Measurements from ENCODE around the gene KRT84.

Gene KRT84

DNA sequence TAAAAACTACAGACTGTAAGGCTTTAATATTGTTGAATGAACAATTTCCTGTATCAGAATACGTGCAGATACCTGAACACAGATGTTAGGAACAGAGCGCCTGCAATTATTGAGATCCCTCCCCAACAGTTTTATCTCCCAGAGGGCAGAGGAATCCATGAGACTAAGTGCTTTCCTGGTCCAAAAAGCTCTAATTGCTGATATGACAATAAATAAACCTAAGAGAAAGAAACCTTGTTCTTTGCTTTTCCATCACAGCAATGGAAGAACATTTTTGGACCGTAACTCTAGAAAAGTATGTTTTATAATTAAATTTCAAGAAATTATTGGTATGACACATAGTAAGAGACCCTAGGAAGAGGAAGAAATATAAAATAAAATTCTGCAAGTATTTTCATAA lies 51.3 kb downstream of the KRT84 start:
- Histone ChIP-seq H3K9me3 (ENCODE audit: control insufficient read depth, low read length) (no peaks in the 10 kb centered on the region), H3K27ac (ENCODE audit: insufficient read depth, low read length, poor library complexity, severe bottlenecking) (no peak overlapping the region), H3K36me3 (ENCODE audit: control insufficient read depth, insufficient read depth, low read length) (no peaks in the 10 kb centered on the region), H3K4me1 (ENCODE audit: control insufficient read depth, insufficient read depth, low read length, poor library complexity, severe bottlenecking) (no peaks in the 10 kb centered on the region), H3K27me3 (replicated peaks; ENCODE audit: control insufficient read depth, insufficient read depth, low read length, poor library complexity, severe bottlenecking) (no peaks in the 10 kb centered on the region), H3K4me3 (ENCODE audit: insufficient read depth, low read depth, low read length, poor library complexity, severe bottlenecking) (no peak overlapping the region)
- DNase-seq, result no peak

DNA sequence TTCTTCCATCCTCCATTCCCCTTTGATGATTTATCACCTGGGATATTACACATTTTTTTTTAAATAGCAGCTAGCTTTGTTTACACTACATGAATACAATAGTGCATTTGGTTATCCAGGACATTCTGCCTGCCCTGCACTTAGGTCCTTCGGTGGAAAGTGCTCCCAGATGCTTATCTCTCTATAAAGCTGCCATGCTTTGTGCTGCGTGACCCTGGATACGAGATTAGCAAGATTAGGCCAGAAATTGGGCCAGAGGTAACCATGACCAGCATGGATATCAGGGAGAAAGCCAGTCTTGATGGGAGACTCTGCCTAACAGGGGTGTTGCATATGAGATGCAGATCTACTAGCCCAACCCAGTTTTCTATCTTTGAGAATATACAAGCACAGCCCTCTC lies 52.1 kb downstream of the KRT84 start:
- H3K27me3 ChIP-seq (replicated peaks; ENCODE audit: control insufficient read depth, insufficient read depth, low read length, poor library complexity, severe bottlenecking), result no peaks in the 10 kb centered on the region
- DNase-seq, result no peak
- no peaks in the 10 kb centered on the region for H3K4me1 ChIP-seq (ENCODE audit: control insufficient read depth, insufficient read depth, low read length, poor library complexity, severe bottlenecking)
- H3K9me3 ChIP-seq (ENCODE audit: control insufficient read depth, low read length), result no peaks in the 10 kb centered on the region
- H3K4me3 ChIP-seq (ENCODE audit: insufficient read depth, low read depth, low read length, poor library complexity, severe bottlenecking), result no peak overlapping the region
- H3K27ac ChIP-seq (ENCODE audit: insufficient read depth, low read length, poor library complexity, severe bottlenecking), result no peak overlapping the region
- no peaks in the 10 kb centered on the region for H3K36me3 ChIP-seq (ENCODE audit: control insufficient read depth, insufficient read depth, low read length)

- H3K27ac ChIP-seq (ENCODE audit: insufficient read depth, low read length, poor library complexity, severe bottlenecking), result no peak overlapping the region
- H3K27me3 ChIP-seq (replicated peaks; ENCODE audit: control insufficient read depth, insufficient read depth, low read length, poor library complexity, severe bottlenecking), result no peaks in the 10 kb centered on the region
- no peaks in the 10 kb centered on the region for H3K4me1 ChIP-seq (ENCODE audit: control insufficient read depth, insufficient read depth, low read length, poor library complexity, severe bottlenecking)
- H3K9me3 ChIP-seq (ENCODE audit: control insufficient read depth, low read length), result no peaks in the 10 kb centered on the region
- no peak for DNase-seq
- no peaks in the 10 kb centered on the region for H3K36me3 ChIP-seq (ENCODE audit: control insufficient read depth, insufficient read depth, low read length)
- H3K4me3 ChIP-seq (ENCODE audit: insufficient read depth, low read depth, low read length, poor library complexity, severe bottlenecking), result no peak overlapping the region
These were observed 53.1 kb downstream of the KRT84 start for GRCh38 chr12:52332381-52332780.

GRCh38 chr12:52331833-52332232 lies 53.6 kb downstream of the KRT84 start:
- Histone ChIP-seq H3K27ac (ENCODE audit: insufficient read depth, low read length, poor library complexity, severe bottlenecking) (no peak overlapping the region), H3K36me3 (ENCODE audit: control insufficient read depth, insufficient read depth, low read length) (no peaks in the 10 kb centered on the region)

GRCh38 chr12:52331039-52331438 lies 54.4 kb downstream of the KRT84 start:
- Histone ChIP-seq H3K9me3 (ENCODE audit: control insufficient read depth, low read length) (no peaks in the 10 kb centered on the region), H3K4me3 (ENCODE audit: insufficient read depth, low read depth, low read length, poor library complexity, severe bottlenecking) (no peak overlapping the region), H3K4me1 (ENCODE audit: control insufficient read depth, insufficient read depth, low read length, poor library complexity, severe bottlenecking) (no peaks in the 10 kb centered on the region), H3K27me3 (replicated peaks; ENCODE audit: control insufficient read depth, insufficient read depth, low read length, poor library complexity, severe bottlenecking) (no peaks in the 10 kb centered on the region), H3K27ac (ENCODE audit: insufficient read depth, low read length, poor library complexity, severe bottlenecking) (no peak overlapping the region), H3K36me3 (ENCODE audit: control insufficient read depth, insufficient read depth, low read length) (no peaks in the 10 kb centered on the region)
- no peak for DNase-seq

More at GRCh38 chr12:52331833-52332232, 53.6 kb downstream of the KRT84 start:
- DNase-seq, result no peak
- Histone ChIP-seq H3K4me1 (ENCODE audit: control insufficient read depth, insufficient read depth, low read length, poor library complexity, severe bottlenecking) (no peaks in the 10 kb centered on the region), H3K9me3 (ENCODE audit: control insufficient read depth, low read length) (no peaks in the 10 kb centered on the region), H3K27me3 (replicated peaks; ENCODE audit: control insufficient read depth, insufficient read depth, low read length, poor library complexity, severe bottlenecking) (no peaks in the 10 kb centered on the region), H3K4me3 (ENCODE audit: insufficient read depth, low read depth, low read length, poor library complexity, severe bottlenecking) (no peak overlapping the region)

DNA sequence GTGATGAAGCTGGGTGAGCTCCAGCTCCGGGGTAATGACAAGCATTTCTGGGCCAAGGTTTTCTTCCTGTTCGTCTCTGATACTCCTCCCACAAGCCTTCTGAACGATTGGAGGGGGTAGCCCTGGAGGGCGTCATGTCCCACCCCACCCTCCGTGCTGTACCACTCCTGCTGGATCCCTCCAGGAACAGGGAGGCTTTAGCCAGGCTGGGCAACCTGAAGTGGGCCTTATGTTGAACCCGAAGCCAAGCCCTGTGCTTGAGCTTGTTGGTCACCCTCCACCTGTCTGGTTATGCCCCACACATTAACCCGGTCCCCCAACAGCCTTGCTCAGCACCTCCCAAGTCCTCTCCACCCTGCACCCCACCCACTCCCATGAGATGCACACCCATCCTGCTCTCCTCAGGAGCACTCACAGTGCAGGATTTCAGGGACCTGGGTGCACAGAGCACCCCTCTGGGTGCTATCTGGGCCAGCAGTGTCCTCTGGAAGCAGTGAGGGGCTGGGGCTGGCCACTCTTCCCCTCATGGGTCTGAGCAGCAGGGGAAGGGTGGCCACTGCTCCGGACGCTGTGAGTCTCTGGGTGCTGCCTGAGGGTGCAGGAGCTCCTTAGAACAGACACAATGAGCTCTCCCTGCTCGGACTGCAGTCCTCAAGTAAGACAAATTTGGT lies 57.5 kb downstream of the KRT84 start:
- H3K27me3 ChIP-seq (replicated peaks; ENCODE audit: control insufficient read depth, insufficient read depth, low read length, poor library complexity, severe bottlenecking), result no peaks in the 10 kb centered on the region
- no peaks in the 10 kb centered on the region for H3K4me1 ChIP-seq (ENCODE audit: control insufficient read depth, insufficient read depth, low read length, poor library complexity, severe bottlenecking)
- no peaks in the 10 kb centered on the region for H3K36me3 ChIP-seq (ENCODE audit: control insufficient read depth, insufficient read depth, low read length)
- H3K9me3 ChIP-seq (ENCODE audit: control insufficient read depth, low read length), result no peaks in the 10 kb centered on the region
- H3K4me3 ChIP-seq (ENCODE audit: insufficient read depth, low read depth, low read length, poor library complexity, severe bottlenecking), result no peak overlapping the region
- H3K27ac ChIP-seq (ENCODE audit: insufficient read depth, low read length, poor library complexity, severe bottlenecking), result no peak overlapping the region
- DNase-seq, result no peak
